H1 (cell line): ENCODE results near the gene HOXC5. TPM values are rescaled to one million over a fixed set of nuclear protein-coding genes. Genes with fewer than 3 reads are reported as not detected.
A peak's percentile ranks its signal among the peaks of the same experiment; 100 is the strongest.

Experiments used
- CTCF ChIA-PET: fragments of 300-600 bp; sonication (Branson Sonifier 250); formaldehyde crosslinking; loops from one replicate; lab custom pipeline; 2021; ENCODE audit not compliant: partially characterized antibody; lab: Charles Lee
- POLR2A ChIA-PET: fragments of 300-600 bp; sonication (Branson Sonifier 250); formaldehyde crosslinking; loops from one replicate; lab custom pipeline; 2021; ENCODE audit warnings: inconsistent platforms; ENCODE audit not compliant: partially characterized antibody; lab: Charles Lee
- DNase-seq, 2 experiments: peaks; one replicate each; pipeline versions ENCODE4 v3.0.0 to v3.0.0-alpha.2; 2010 to 2022; ENCODE audit warnings: low spot score in 2 of 2, low read depth in 1 of 2, mixed read lengths in 1 of 2
- FAIRE-seq: peaks from 2 replicates; lab custom pipeline; 2011; peaks lifted over from hg19 to GRCh38; lab: Jason Lieb, UNC
- H2AFZ ChIP-seq: 2 replicates; pipeline ENCODE4 v1.8.1; 2012; ENCODE audit warnings: low read length, inconsistent platforms
- H2AK5ac ChIP-seq: 2 replicates; pipeline ENCODE4 v1.6.1; 2013; ENCODE audit warnings: low read depth, low read length
- H2BK120ac ChIP-seq: replicated peaks from 2 replicates; pipeline ENCODE3; 2013; ENCODE audit warnings: low read depth, low read length, inconsistent platforms
- H2BK12ac ChIP-seq: 2 replicates; pipeline ENCODE4 v1.6.1; 2013; ENCODE audit warnings: low read depth, low read length
- H2BK15ac ChIP-seq: 2 replicates; pipeline ENCODE4 v1.6.1; 2013; ENCODE audit warnings: low read length
- H2BK20ac ChIP-seq: 2 replicates; pipeline ENCODE4 v1.6.1; 2013; ENCODE audit warnings: low read length
- H2BK5ac ChIP-seq: 2 replicates; pipeline ENCODE4 v1.6.1; 2013; ENCODE audit warnings: low read depth, low read length
- H3K14ac ChIP-seq: 2 replicates; pipeline ENCODE4 v1.6.1; 2013; ENCODE audit warnings: inconsistent platforms; ENCODE audit not compliant: insufficient read length
- H3K18ac ChIP-seq: 2 replicates; pipeline ENCODE4 v1.6.1; 2013; ENCODE audit warnings: low read length; ENCODE audit errors: extremely low read depth
- H3K23ac ChIP-seq: 2 replicates; pipeline ENCODE4 v1.6.1; 2013; ENCODE audit warnings: inconsistent platforms; ENCODE audit not compliant: insufficient read length
- H3K23me2 ChIP-seq: 2 replicates; pipeline ENCODE4 v1.6.1; 2013; ENCODE audit warnings: low read depth, low read length
- H3K27ac ChIP-seq: 2 replicates; pipeline ENCODE4 v1.6.1; 2011; ENCODE audit warnings: low read depth, low read length, inconsistent platforms
- H3K27me3 ChIP-seq, 4 experiments: replicated peaks in 1 of 4; 1 replicate in 1 of 4; 2 replicates in 3 of 4; pipeline versions ENCODE4 v1.6.1 to v1.8.1; 2011 to 2013; ENCODE audit warnings: low read length in 3 of 4, mild to moderate bottlenecking in 3 of 4, inconsistent platforms in 2 of 4, mixed read lengths in 2 of 4, moderate library complexity in 1 of 4; ENCODE audit not compliant: control insufficient read depth in 3 of 4, insufficient read depth in 3 of 4; ENCODE audit errors: extremely low read depth in 1 of 4
- H3K36me3 ChIP-seq, 4 experiments: 2 replicates each; pipeline versions ENCODE4 v1.6.1 to v1.8.1; 2011 to 2013; ENCODE audit warnings: mild to moderate bottlenecking in 4 of 4, low read length in 3 of 4, moderate library complexity in 2 of 4, control low read depth in 1 of 4, inconsistent platforms in 1 of 4; ENCODE audit not compliant: insufficient read depth in 4 of 4, control insufficient read depth in 2 of 4
- H3K4ac ChIP-seq: replicated peaks from 2 replicates; pipeline ENCODE3; 2013; ENCODE audit warnings: low read length, low read depth, mixed read lengths, inconsistent platforms; ENCODE audit not compliant: insufficient read length
- H3K4me1 ChIP-seq, 4 experiments: replicated peaks in 1 of 4; 1 replicate in 1 of 4; 2 replicates in 3 of 4; pipeline versions ENCODE4 v1.6.1 to v1.8.1; 2011 to 2013; ENCODE audit warnings: low read length in 3 of 4, inconsistent platforms in 2 of 4, mixed read lengths in 1 of 4; ENCODE audit not compliant: insufficient read depth in 4 of 4, control insufficient read depth in 3 of 4
- H3K4me2 ChIP-seq, 2 experiments: 2 replicates each; pipeline versions ENCODE4 v1.6.1 to v1.8.1; 2011 to 2013; ENCODE audit warnings: low read depth in 2 of 2, low read length in 2 of 2, control low read depth in 1 of 2, inconsistent platforms in 1 of 2, mild to moderate bottlenecking in 1 of 2; ENCODE audit not compliant: insufficient read depth in 1 of 2
- H3K4me3 ChIP-seq, 4 experiments: fragments of 200-600, 300-600 bp in 1 of 4; sonication (generic), shearing (Covaris generic), sonication (Bioruptor Twin) in 1 of 4; 2 replicates each; pipeline versions ENCODE4 v1.5.1 to v1.8.1; 2011 to 2016; ENCODE audit warnings: low read length in 4 of 4, low read depth in 3 of 4, control low read depth in 2 of 4, inconsistent platforms in 2 of 4, mild to moderate bottlenecking in 2 of 4, mixed read lengths in 1 of 4, moderate library complexity in 1 of 4; ENCODE audit not compliant: insufficient read depth in 2 of 4; ENCODE audit errors: extremely low read depth in 1 of 4
- H3K56ac ChIP-seq: replicated peaks from 2 replicates; pipeline ENCODE3; 2013; ENCODE audit warnings: low read depth, mild to moderate bottlenecking, mixed read lengths, low read length, inconsistent platforms; ENCODE audit not compliant: insufficient read length
- H3K79me1 ChIP-seq: 2 replicates; pipeline ENCODE4 v1.6.1; 2013; ENCODE audit warnings: low read depth, low read length, control low read depth
- H3K79me2 ChIP-seq, 2 experiments: 2 replicates each; pipeline versions ENCODE4 v1.6.1 to v1.8.1; 2012 to 2013; ENCODE audit warnings: low read length in 2 of 2, mild to moderate bottlenecking in 2 of 2, inconsistent platforms in 1 of 2; ENCODE audit not compliant: insufficient read depth in 2 of 2, control insufficient read depth in 1 of 2
- H3K9ac ChIP-seq, 4 experiments: replicated peaks in 1 of 4; 1 replicate in 1 of 4; 2 replicates in 3 of 4; pipeline versions ENCODE4 v1.6.1 to v1.8.1; 2011 to 2013; ENCODE audit warnings: low read depth in 3 of 4, low read length in 3 of 4, control low read depth in 2 of 4, mild to moderate bottlenecking in 2 of 4, moderate library complexity in 2 of 4, inconsistent platforms in 1 of 4; ENCODE audit errors: extremely low read depth in 1 of 4
- H3K9me3 ChIP-seq, 2 experiments: 2 replicates each; pipeline versions ENCODE4 v1.6.1 to v1.8.1; 2012 to 2013; ENCODE audit warnings: mild to moderate bottlenecking in 2 of 2, moderate library complexity in 2 of 2, control low read depth in 1 of 2, inconsistent platforms in 1 of 2, low read depth in 1 of 2, low read length in 1 of 2, mixed read lengths in 1 of 2; ENCODE audit not compliant: insufficient read depth in 2 of 2
- H4K20me1 ChIP-seq, 2 experiments: replicated peaks in 1 of 2; 2 replicates each; pipeline versions ENCODE3 to v1.8.1; 2011 to 2013; ENCODE audit warnings: inconsistent platforms in 2 of 2, low read length in 2 of 2, mild to moderate bottlenecking in 1 of 2; ENCODE audit not compliant: insufficient read depth in 2 of 2, control insufficient read depth in 1 of 2
- H4K5ac ChIP-seq: 2 replicates; pipeline ENCODE4 v1.6.1; 2013; ENCODE audit warnings: low read length, low read depth, mixed read lengths, inconsistent platforms; ENCODE audit not compliant: insufficient read length
- H4K8ac ChIP-seq: 2 replicates; pipeline ENCODE4 v1.8.0; 2013; ENCODE audit warnings: mild to moderate bottlenecking, moderate library complexity, low read length, inconsistent platforms; ENCODE audit not compliant: insufficient read depth; ENCODE audit errors: extremely low read depth
- H4K91ac ChIP-seq: replicated peaks from 2 replicates; pipeline ENCODE3; 2013; ENCODE audit warnings: low read length, mixed read lengths, inconsistent platforms; ENCODE audit not compliant: insufficient read length
- CBX8 ChIP-seq: fragments of 300-800, 300-1000 bp; sonication (generic); IDR thresholded peaks from 2 replicates; pipeline ENCODE4 v1.7.1; 2016; ENCODE audit warnings: low read depth, low read length, borderline replicate concordance
- EZH2 ChIP-seq: fragments of 200-600 bp; sonication (generic); IDR thresholded peaks from 2 replicates; pipeline ENCODE4 v1.7.1; 2012; ENCODE audit warnings: low read depth, mild to moderate bottlenecking, moderate library complexity, low read length, inconsistent platforms; ENCODE audit not compliant: severe bottlenecking
- SIN3A ChIP-seq, 2 experiments: IDR thresholded peaks in 1 of 2; conservative IDR thresholded peaks in 1 of 2; 2 replicates each; pipeline ENCODE4 v1.6.1; 2011 to 2012; ENCODE audit warnings: low read length in 2 of 2, improper control_type of control experiment in 1 of 2, low read depth in 1 of 2, mild to moderate bottlenecking in 1 of 2
- SUZ12 ChIP-seq: fragments of 200-600 bp; sonication (generic); IDR thresholded peaks from 2 replicates; pipeline ENCODE4 v1.6.1; 2012; ENCODE audit warnings: mild to moderate bottlenecking, inconsistent platforms, low read length, moderate library complexity, mixed read lengths
- TEAD4 ChIP-seq: IDR thresholded peaks from 2 replicates; pipeline ENCODE4 v1.6.1; 2012; ENCODE audit warnings: low read depth, low read length, inconsistent platforms, mixed read lengths
- WGBS, 2 experiments: shearing (Covaris generic) in 1 of 2; methylation state at CpG; one replicate each; pipeline versions ENCODE4 v1.1.6 to v1.1.7; 2013 to 2015; ENCODE audit warnings: low lambda C conversion rate in 2 of 2, mixed read lengths in 2 of 2, inconsistent platforms in 1 of 2, low coverage in 1 of 2, missing lambda C conversion rate in 1 of 2; ENCODE audit not compliant: insufficient replicate concordance in 2 of 2, insufficient coverage in 1 of 2, insufficient read length in 1 of 2; ENCODE audit errors: extremely low coverage in 1 of 2, missing lambda C conversion rate in 1 of 2; 5-methylcytosine and 5-hydroxymethylcytosine counted together
- polyA plus RNA-seq, 7 experiments: library from polyadenylated mRNA; depleted of rRNA in 3 of 7; stranded (reverse) in 5 of 7; unstranded in 2 of 7; fragments of >200 nt in 5 of 7; fragments of 200-250 nt in 2 of 7; gene quantifications; 1 replicate in 5 of 7; 2 replicates in 1 of 7; 4 replicates in 1 of 7; pipeline versions ENCODE4 v1.2.1 to v1.2.3, GENCODE V29; 2011 to 2013; ENCODE audit warnings: missing spikeins in 2 of 7, mixed read lengths in 2 of 7
- total RNA-seq: library from RNA; stranded (reverse); fragmentation: NEBNext Ultra II Directional; extraction: Animal tissue kit (Norgen Biotek cat#: 25700); gene quantifications from 2 replicates; pipeline ENCODE4 v1.2.1, GENCODE V29; 2021

Gene HOXC5
- total and polyA plus RNA-seq, 2 of the 8 experiments (the other 6 are each of a cell fraction or from before 2014, with no cell fraction given): not detected

GRCh38 chr12:54007538-54008259, 25.2 kb upstream of the HOXC5 start:
- CTCF ChIA-PET: interaction anchor here (0.6 to 11.3 kb wide), 15 partner anchors 9 to 207 kb away, joined by 3 to 172 read pairs (median 24); partner anchors contain the start of genes HOXC10, HOXC5, HOXC6 and SMUG1
- no peak for FAIRE-seq

More at GRCh38 chr12:54007538-54008259, 25.2 kb upstream of the HOXC5 start:
- no peaks in the 10 kb centered on the region for H3K79me2 ChIP-seq
- no peak overlapping the region for H2BK20ac ChIP-seq
- no peak overlapping the region for H3K14ac ChIP-seq
- H2AFZ ChIP-seq: no peak overlapping the region
- no peaks in the 10 kb centered on the region for H3K23me2 ChIP-seq
- H3K36me3 ChIP-seq: no peaks in the 10 kb centered on the region
- H3K27ac ChIP-seq: no peak overlapping the region
- H3K4ac ChIP-seq: no peak overlapping the region
- H3K79me1 ChIP-seq: no peaks in the 10 kb centered on the region
- no peak overlapping the region for H2BK15ac ChIP-seq
- no peak overlapping the region for H3K18ac ChIP-seq
- peak; percentile 75 for TF ChIP-seq EZH2
- peak; percentile 69; the same call in 1 of the 2 replicates for TF ChIP-seq SUZ12
- TF ChIP-seq TEAD4: no peak
- TF ChIP-seq SIN3A (conservative IDR thresholded peaks at IDR 0.05 in 1 of 2, IDR thresholded peaks at IDR 0.05 in 1 of 2; ENCODE audit: low read depth in 1 of 2, low read length in 2 of 2): no peak
- peak; percentile 70; the same call in 1 of the 2 replicates for TF ChIP-seq CBX8
- TF ChIP-seq, all 59 proteins: peak for 3
- Histone ChIP-seq H4K20me1 (peaks cover 0 to 36% of the 10 kb centered on the region in 2 experiments), H4K5ac (no peak overlapping the region), H2BK5ac (no peak overlapping the region), H3K23ac (no peak overlapping the region), H3K56ac (no peak overlapping the region), H2BK120ac (no peak overlapping the region), H2BK12ac (no peak overlapping the region), H3K27me3 (peaks cover 96 to 100% (median 98%) of the 10 kb centered on the region in 4 experiments), H3K9me3 (no peaks in the 10 kb centered on the region), H2AK5ac (no peak overlapping the region; the same call in 1 of the 2 replicates), H4K8ac (no peak overlapping the region), H3K9ac (no peak overlapping the region), H3K4me3 (no peak overlapping the region), H3K4me2 (no peak overlapping the region), H4K91ac (no peak overlapping the region), H3K4me1 (peaks cover 0 to 4% (median 0%) of the 10 kb centered on the region in 4 experiments; a peak in 2 of 7 replicates)
- POLR2A ChIA-PET: interaction anchor here (0.8 to 1.4 kb wide), 2 partner anchors 17 to 22 kb away, joined by 3 read pairs; no protein-coding TSS in a partner anchor
- no peak for DNase-seq
- 44% methylated on average over 2 of the region's 2 CpGs; no CpG with 5 or more reads in 1 of the 2 experiments for WGBS, 2 experiments
